K562 (cell line): ENCODE results near the gene FAM168B. TPM values are rescaled to one million over a fixed set of nuclear protein-coding genes. Genes with fewer than 3 reads are reported as not detected.

Experiments
- ATAC-seq: fragments of 200-7000 bp; cut with Tn5 transposase; 3 replicates; pipeline ENCODE4 v1.9.1; 2020; ENCODE audit warnings: moderate library complexity
- BruUV-seq: library from RNA; stranded (reverse); fragments of 400-500 nt; replicated peaks from 2 replicates; lab custom pipeline; 2021; lab: Mats Ljungman, UMichigan
- CTCF ChIA-PET: fragments of 300-600 bp; formaldehyde crosslinking; extraction: SDS; loops from one replicate; lab custom pipeline; 2021; ENCODE audit warnings: low intra/inter-chr PET ratio; lab: Yijun Ruan, JAX
- POLR2A ChIA-PET: fragments of 300-600, 350-650 bp; sonication (Branson Sonifier 250); formaldehyde crosslinking; extraction: SDS; loops from one replicate; lab custom pipeline; 2021; ENCODE audit warnings: antibody characterized with exemption, inconsistent platforms; lab: Yijun Ruan, JAX
- DNase-seq, 4 experiments: peaks; one replicate each; pipeline versions ENCODE4 v3.0.0 to v3.0.0-alpha.2; 2011 to 2018; ENCODE audit warnings: low spot score in 3 of 4, mixed read lengths in 3 of 4; ENCODE audit errors: extremely low read depth in 1 of 4
- FAIRE-seq: peaks from 2 replicates; lab custom pipeline; 2011; peaks lifted over from hg19 to GRCh38; lab: Jason Lieb, UNC
- H2AFZ ChIP-seq: 2 replicates; pipeline ENCODE4 v1.6.0; 2011; ENCODE audit warnings: low read depth, low read length, control low read depth, inconsistent platforms
- H3K27ac ChIP-seq: fragments of 200-600 bp; 3 replicates; pipeline ENCODE4 v1.8.0; 2011; ENCODE audit warnings: low read depth, mild to moderate bottlenecking, control low read depth, inconsistent platforms, low read length, moderate library complexity, mixed read lengths; ENCODE audit errors: extremely low read depth
- H3K27me3 ChIP-seq, 2 experiments: fragments of 300-600 bp in 1 of 2; 2 replicates in 1 of 2; 3 replicates in 1 of 2; pipeline versions ENCODE4 v1.6.0 to v1.8.0; 2011; ENCODE audit warnings: inconsistent platforms in 2 of 2, low read length in 2 of 2, mild to moderate bottlenecking in 1 of 2, mixed read lengths in 1 of 2, moderate library complexity in 1 of 2; ENCODE audit not compliant: control insufficient read depth in 2 of 2, insufficient read depth in 2 of 2
- H3K36me3 ChIP-seq: fragments of 300-600 bp; 3 replicates; pipeline ENCODE4 v1.8.0; 2011; ENCODE audit warnings: mild to moderate bottlenecking, low read length, inconsistent platforms; ENCODE audit not compliant: control insufficient read depth, insufficient read depth
- H3K4me1 ChIP-seq, 2 experiments: fragments of 200-600 bp in 1 of 2; replicated peaks in 1 of 2; 2 replicates in 1 of 2; 3 replicates in 1 of 2; pipeline versions ENCODE4 v1.5.1 to v1.8.0; 2011; ENCODE audit warnings: inconsistent platforms in 2 of 2, low read length in 2 of 2, mild to moderate bottlenecking in 1 of 2, mixed read lengths in 1 of 2, moderate library complexity in 1 of 2; ENCODE audit not compliant: control insufficient read depth in 2 of 2, insufficient read depth in 2 of 2
- H3K4me2 ChIP-seq: 2 replicates; pipeline ENCODE4 v1.6.1; 2011; ENCODE audit warnings: low read length, control low read depth, inconsistent platforms, mixed read lengths; ENCODE audit not compliant: insufficient read depth
- H3K4me3 ChIP-seq: fragments of 200-600 bp; sonication (generic), shearing (Covaris generic); 2 replicates; pipeline ENCODE4 v1.5.1; 2016; ENCODE audit warnings: control low read depth, inconsistent platforms
- H3K79me2 ChIP-seq: fragments of 200-600 bp; 3 replicates; pipeline ENCODE4 v1.8.0; 2011; ENCODE audit warnings: low read length, inconsistent platforms; ENCODE audit not compliant: control insufficient read depth, insufficient read depth
- H3K9ac ChIP-seq, 2 experiments: 2 replicates each; pipeline versions ENCODE4 v1.6.0 to v1.6.1; 2011; ENCODE audit warnings: low read depth in 2 of 2, low read length in 2 of 2, control low read depth in 1 of 2, inconsistent platforms in 1 of 2, mild to moderate bottlenecking in 1 of 2, mixed read lengths in 1 of 2; ENCODE audit not compliant: insufficient read depth in 1 of 2
- H3K9me1 ChIP-seq: one replicate; pipeline ENCODE4 v1.6.0; 2011; ENCODE audit warnings: inconsistent platforms, mild to moderate bottlenecking, low read length, moderate library complexity; ENCODE audit not compliant: control insufficient read depth, insufficient read depth
- H3K9me3 ChIP-seq: replicated peaks from 2 replicates; pipeline ENCODE4 v1.5.1; 2011; ENCODE audit warnings: low read depth, low read length, inconsistent platforms; ENCODE audit not compliant: control insufficient read depth, insufficient read depth
- H4K20me1 ChIP-seq: replicated peaks from 2 replicates; pipeline ENCODE4 v1.6.1; 2011; ENCODE audit warnings: low read length, inconsistent platforms, mixed read lengths; ENCODE audit not compliant: control insufficient read depth, insufficient read depth
- BCOR ChIP-seq: fragments of 450-650 bp; IDR thresholded peaks from 2 replicates; pipeline ENCODE4 v1.6.1; 2016
- CHD1 ChIP-seq: fragments of 200-600 bp; sonication (generic); IDR thresholded peaks from one replicate; pipeline ENCODE4 v1.6.1; 2012; ENCODE audit warnings: mild to moderate bottlenecking, moderate library complexity, low read length, inconsistent platforms
- GATA2 ChIP-seq: sonication (generic); formaldehyde crosslinking; IDR thresholded peaks from 2 replicates; pipeline ENCODE4 v1.4.0; 2020; ENCODE audit warnings: mild to moderate bottlenecking, missing genetic modification reagents
- HEY1 ChIP-seq: fragments of 250-450 bp; sonication (Bioruptor Pico); IDR thresholded peaks from 2 replicates; pipeline ENCODE4 v1.5.0; 2020; ENCODE audit warnings: mild to moderate bottlenecking, moderate library complexity, borderline replicate concordance
- ILF3 ChIP-seq: fragments of 450-650 bp; IDR thresholded peaks from 2 replicates; pipeline ENCODE4 v1.6.1; 2018; ENCODE audit warnings: antibody characterized with exemption, mild to moderate bottlenecking, moderate library complexity, borderline replicate concordance
- NCOA1 ChIP-seq: fragments of 450-650 bp; IDR thresholded peaks from 2 replicates; pipeline ENCODE4 v1.6.1; 2016; ENCODE audit warnings: low read depth
- PKNOX1 ChIP-seq: fragments of 450-650 bp; IDR thresholded peaks from 2 replicates; pipeline ENCODE4 v1.6.1; 2016
- PURB ChIP-seq: sonication (generic); formaldehyde crosslinking; IDR thresholded peaks from 2 replicates; pipeline ENCODE4 v1.9.0; 2021; ENCODE audit warnings: low read depth, mild to moderate bottlenecking, missing genetic modification reagents
- SAFB2 ChIP-seq: fragments of 200-400 bp; formaldehyde crosslinking; IDR thresholded peaks from 2 replicates; pipeline ENCODE4 v1.6.1; 2018; ENCODE audit warnings: borderline replicate concordance, low read length, low read depth, moderate library complexity; ENCODE audit not compliant: severe bottlenecking
- SETDB1 ChIP-seq: IDR thresholded peaks from one replicate; pipeline ENCODE4 v1.6.1; 2012; ENCODE audit warnings: low read length, control low read depth, inconsistent platforms
- SMAD3 ChIP-seq: fragments of 450-650 bp; formaldehyde crosslinking; conservative IDR thresholded peaks from 2 replicates; pipeline ENCODE4 v1.4.0; 2020; ENCODE audit warnings: mild to moderate bottlenecking
- SP1 ChIP-seq: sonication (generic); formaldehyde crosslinking; IDR thresholded peaks from 2 replicates; pipeline ENCODE4 v1.8.1; 2022; ENCODE audit warnings: mild to moderate bottlenecking, missing genetic modification reagents
- TCF7 ChIP-seq: sonication (generic); IDR thresholded peaks from 2 replicates; pipeline ENCODE4 v1.6.1; 2016; ENCODE audit warnings: antibody characterized with exemption, borderline replicate concordance
- XRCC4 ChIP-seq: IDR thresholded peaks from one replicate; pipeline ENCODE4 v1.6.1; 2011; ENCODE audit not compliant: insufficient read depth, insufficient read length; ENCODE audit errors: extremely low read depth
- ZBTB8A ChIP-seq: fragments of 450-650 bp; IDR thresholded peaks from 2 replicates; pipeline ENCODE4 v1.6.1; 2018; ENCODE audit warnings: mild to moderate bottlenecking, moderate library complexity; ENCODE audit not compliant: partially characterized antibody
- ZHX1 ChIP-seq: fragments of 150-350 bp; conservative IDR thresholded peaks from 2 replicates; pipeline ENCODE4 v1.6.1; 2014; ENCODE audit warnings: low read length
- ZNF143 ChIP-seq: sonication (generic); formaldehyde crosslinking; IDR thresholded peaks from 2 replicates; pipeline ENCODE4 v1.9.0; 2022; ENCODE audit warnings: mild to moderate bottlenecking, missing genetic modification reagents
- ZNF41 ChIP-seq: fragments of 250-450 bp; sonication (Bioruptor Pico); conservative IDR thresholded peaks from 2 replicates; pipeline ENCODE4 v1.4.0; 2020; ENCODE audit warnings: mild to moderate bottlenecking
- WGBS: fragments of 100-300 bp; shearing (Covaris generic); methylation state at CpG from one replicate; pipeline ENCODE4 v1.1.6; 2016; ENCODE audit warnings: low coverage, mixed read lengths; ENCODE audit not compliant: insufficient coverage; ENCODE audit errors: missing lambda C conversion rate; 5-methylcytosine and 5-hydroxymethylcytosine counted together
- in situ Hi-C: fragments of 300-500 bp; cut with MboI; formaldehyde crosslinking; loops from 4 replicates; pipeline ENCODE4 v1.15.0; 2018; ENCODE audit warnings: inconsistent platforms, mixed read lengths
- intact Hi-C: fragments of 100-400 bp; cut with micrococcal nuclease; formaldehyde crosslinking; loops from 2 replicates; pipeline ENCODE4 v1.14.2; 2022
- polyA plus RNA-seq, 8 experiments: library from polyadenylated mRNA; depleted of rRNA in 4 of 8; stranded (reverse) in 5 of 8; unstranded in 3 of 8; fragments of >200 nt; fragmentation: Nextera tagmentation in 2 of 8; fragmentation: Illumina TruSeq in 1 of 8; extraction: Ambion mirVana in 2 of 8; extraction: Trizol in 1 of 8; gene quantifications; 2 replicates each; pipeline versions ENCODE4 v1.2.1 to v1.2.3, GENCODE V29; 2011 to 2014; ENCODE audit warnings: inconsistent platforms in 1 of 8, missing spikeins in 1 of 8
- total RNA-seq, 7 experiments: library from RNA; depleted of rRNA in 6 of 7; stranded (reverse); fragments of >200 nt in 6 of 7; fragmentation: Illumina TruSeq in 2 of 7; extraction: Trizol in 2 of 7; gene quantifications; 2 replicates each; pipeline versions ENCODE4 v1.2.1 to v1.2.3, GENCODE V29; 2011 to 2021; ENCODE audit warnings: low replicate concordance in 1 of 7

FAM168B gene
- total and polyA plus RNA-seq, 9 of the 15 experiments (the other 6 are each of a cell fraction or from before 2014, with no cell fraction given) = 3.3 to 76.0 (median 46.1) TPM

DNA sequence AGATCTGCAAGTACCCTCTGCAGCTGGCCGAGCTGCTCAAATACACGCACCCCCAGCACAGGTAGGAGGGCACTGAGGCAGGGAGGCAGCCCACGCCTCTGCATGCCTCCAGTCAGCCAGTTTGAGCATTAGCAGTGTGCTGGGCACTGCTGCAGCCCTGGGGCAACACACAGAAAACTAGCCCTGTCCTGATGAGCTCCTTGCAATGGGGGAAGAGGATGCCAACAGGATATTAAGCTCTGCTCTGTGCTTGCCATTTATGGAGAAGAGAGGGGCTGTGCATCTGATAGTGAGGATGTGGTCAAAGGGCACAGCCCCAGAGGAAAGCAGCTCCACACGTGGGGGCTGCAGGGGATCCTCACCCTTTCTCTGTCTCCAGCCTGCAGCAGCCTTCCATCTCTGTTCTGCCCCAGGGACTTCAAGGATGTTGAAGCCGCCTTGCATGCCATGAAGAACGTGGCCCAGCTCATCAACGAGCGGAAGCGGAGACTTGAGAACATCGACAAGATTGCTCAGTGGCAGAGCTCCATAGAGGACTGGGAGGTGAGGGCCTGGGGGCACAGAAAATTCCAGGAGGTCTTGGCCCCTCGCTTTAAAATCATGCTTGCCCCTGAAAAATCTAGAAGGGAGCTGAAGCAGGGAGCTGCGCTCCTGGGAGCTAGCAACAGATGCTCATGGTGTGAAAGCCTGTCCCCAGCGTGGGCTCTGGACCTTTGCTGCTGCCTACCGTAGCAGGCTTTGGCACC is 51.7 kb downstream of the FAM168B start (continued):
- TF ChIP-seq ILF3 (no peak), SP1 (CRISPR knock-in tag) (no peak), SMAD3 (CRISPR knock-in tag) (no peak)

DNA sequence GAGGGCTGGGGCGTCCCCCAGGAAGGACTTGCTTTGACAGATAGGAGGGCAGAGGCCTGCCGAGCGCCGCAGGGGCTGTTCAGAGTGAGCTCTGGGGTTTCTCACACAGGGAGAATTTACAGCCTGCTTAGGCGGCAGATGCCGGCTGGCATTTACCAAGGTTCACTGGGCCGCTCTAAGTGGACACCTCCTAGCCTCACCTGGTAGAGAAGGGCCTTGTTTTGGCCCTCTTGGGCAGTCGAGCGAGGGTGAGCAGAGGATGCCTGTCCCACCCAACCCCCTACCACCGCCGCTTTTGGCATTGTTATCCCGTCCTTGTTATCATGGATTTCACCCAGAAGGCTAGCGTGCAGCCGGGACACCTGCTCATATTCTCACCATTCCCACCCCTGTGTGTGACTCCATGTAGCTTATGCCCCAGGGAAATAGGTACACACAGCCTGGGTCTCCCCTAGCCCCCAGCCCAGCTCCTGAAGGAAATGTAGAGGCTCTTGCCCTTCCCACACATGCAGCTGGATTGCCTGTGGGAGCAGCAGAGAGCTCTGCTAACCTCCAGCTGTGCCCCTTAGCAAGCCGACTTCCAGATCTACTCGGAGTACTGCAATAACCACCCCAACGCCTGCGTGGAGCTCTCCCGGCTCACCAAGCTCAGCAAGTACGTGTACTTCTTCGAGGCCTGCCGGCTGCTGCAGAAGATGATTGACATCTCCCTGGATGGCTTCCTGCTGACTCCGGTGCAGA is 52.4 kb downstream of the FAM168B start:
- H3K9me1 ChIP-seq = no peaks in the 10 kb centered on the region
- H4K20me1 ChIP-seq = peaks cover 10% of the 10 kb centered on the region
- no peak overlapping the region for H3K27ac ChIP-seq
- H3K27me3 ChIP-seq = peaks cover 3 to 18% of the 10 kb centered on the region in 2 experiments; a peak in 3 of 5 replicates
- no peak overlapping the region for H2AFZ ChIP-seq
- WGBS = 52% methylated on average over 22 of the region's 23 CpGs
- H3K79me2 ChIP-seq = no peaks in the 10 kb centered on the region
- BruUV-seq = no TSS peak
- DNase-seq (no peak), FAIRE-seq (no peak), ATAC-seq (no peak)
- H3K36me3 ChIP-seq = no peaks in the 10 kb centered on the region
- intact Hi-C loops (no loop called here), in situ Hi-C loops (no loop called here)
- ChIA-PET POLR2A (no interaction called here), CTCF (no interaction called here)
- H3K4me3 ChIP-seq = no peak overlapping the region
- no peak overlapping the region; a peak in 1 of 4 replicates for H3K9ac ChIP-seq
- no peaks in the 10 kb centered on the region for H3K9me3 ChIP-seq
- H3K4me1 ChIP-seq = peaks cover 2 to 26% of the 10 kb centered on the region in 2 experiments; a peak in 4 of 5 replicates
- no peak overlapping the region for H3K4me2 ChIP-seq
- TF ChIP-seq ZHX1 (no peak), SAFB2 (no peak), PURB (CRISPR knock-in tag) (no peak), ZNF41 (no peak), CHD1 (no peak), PKNOX1 (no peak), XRCC4 (no peak), ZNF143 (CRISPR knock-in tag) (no peak), SETDB1 (no peak), GATA2 (no peak), BCOR (no peak), TCF7 (no peak), HEY1 (CRISPR knock-in tag) (no peak), ZBTB8A (no peak), NCOA1 (no peak)
